ENCODE results near the gene ANKRD61.
"Not testable (repeated sequence)": the region's sequence is repeated elsewhere in the genome, so short reads cannot be mapped to it uniquely, and the experiment has no call there.

ANKRD61 gene

DNA sequence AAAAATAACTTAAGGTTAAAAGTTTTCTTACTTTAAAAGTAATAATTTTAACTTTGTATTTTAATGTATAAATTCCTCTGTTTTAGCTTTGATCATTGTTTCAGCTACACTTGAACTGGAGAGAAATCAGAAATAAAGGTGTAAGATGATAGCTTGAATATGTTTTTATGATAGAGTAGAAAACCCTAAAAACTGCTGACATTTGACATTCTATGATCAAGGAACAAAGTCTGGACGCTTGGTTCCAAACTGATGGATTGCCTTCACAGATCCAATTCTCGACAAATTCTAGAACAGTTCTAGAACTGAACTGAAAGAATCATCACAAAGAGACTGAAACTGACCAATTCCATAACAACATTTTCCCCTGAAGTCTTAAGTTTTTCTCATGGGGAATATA lies at the start of gene ANKRD61:
Gene ANKRD61, plus strand, starts transcription at position 389 of the 400 bp plus-strand sequence. Its CDS starts 0 bp downstream, at position 389.
- H3K9me3 ChIP-seq (ENCODE audit: control insufficient read depth, insufficient read depth, low read length): no peaks in the 10 kb centered on the region
- H3K4me1 ChIP-seq (ENCODE audit: insufficient read depth, low read length): no peaks in the 10 kb centered on the region
- H3K36me3 ChIP-seq (ENCODE audit: insufficient read depth, low read length): peaks cover 5% of the 10 kb centered on the region
- no peak within 1 kb of the TSS for H3K9ac ChIP-seq (ENCODE audit: low read depth, low read length)

DNA sequence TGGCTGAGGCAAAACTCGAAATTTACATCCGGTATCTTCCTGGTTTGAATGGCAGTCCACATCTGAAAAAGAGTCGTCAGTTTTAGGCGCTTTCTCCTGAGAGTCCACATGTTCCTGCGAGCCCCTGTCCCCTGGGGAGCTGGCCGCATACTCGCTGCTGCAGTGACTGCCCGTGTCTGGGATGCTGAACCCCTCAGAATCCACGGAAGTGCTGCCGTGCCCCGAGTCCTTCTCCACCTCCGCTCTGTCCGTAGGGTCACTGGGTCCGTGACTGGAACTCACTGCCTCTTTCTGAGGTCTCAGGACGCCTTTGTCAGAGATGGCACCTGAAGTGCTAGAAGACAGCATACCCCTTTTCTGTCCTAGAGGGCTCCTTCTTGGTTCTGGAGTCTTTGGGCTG lies 44.1 kb upstream of the ANKRD61 start:
- H3K9me3 ChIP-seq (ENCODE audit: control insufficient read depth, insufficient read depth, low read length); H3K4me1 ChIP-seq (ENCODE audit: insufficient read depth, low read length); H3K9ac ChIP-seq (ENCODE audit: low read depth, low read length); H3K36me3 ChIP-seq (ENCODE audit: insufficient read depth, low read length): not testable (repeated sequence)

DNA sequence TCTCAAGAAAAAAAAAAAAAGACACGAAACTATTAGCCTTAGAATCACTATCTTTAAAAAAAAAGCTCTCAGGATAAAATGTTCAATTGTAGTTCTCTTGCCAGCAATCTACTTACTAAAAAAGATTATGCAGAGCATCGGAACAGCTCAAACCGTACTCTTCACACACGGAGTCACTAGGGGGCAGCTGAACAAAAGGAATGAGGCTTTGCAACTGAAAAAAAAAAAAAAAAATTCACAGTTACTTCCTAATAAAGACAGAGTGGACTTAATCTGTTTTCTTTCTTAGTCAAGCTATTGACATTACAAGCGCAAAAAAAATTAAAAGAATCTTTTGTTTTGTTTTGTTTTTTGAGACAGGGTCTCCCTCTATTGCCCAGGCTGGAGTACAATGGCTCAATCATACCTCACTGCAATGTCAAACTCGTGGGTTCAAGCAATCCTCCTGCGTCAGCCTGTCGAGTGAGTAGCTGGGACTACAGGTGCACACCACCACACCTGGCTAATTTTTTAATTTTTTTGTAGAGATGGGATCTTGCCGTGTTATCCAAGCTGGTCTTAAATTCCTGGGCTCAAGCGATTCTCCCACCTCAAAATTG lies 33.9 kb upstream of the ANKRD61 start:
- no peak overlapping the region for H3K9ac ChIP-seq (ENCODE audit: low read depth, low read length)
- H3K9me3 ChIP-seq (ENCODE audit: control insufficient read depth, insufficient read depth, low read length): no peaks in the 10 kb centered on the region
- H3K4me1 ChIP-seq (ENCODE audit: insufficient read depth, low read length): no peaks in the 10 kb centered on the region
- peaks cover 12% of the 10 kb centered on the region for H3K36me3 ChIP-seq (ENCODE audit: insufficient read depth, low read length)

DNA sequence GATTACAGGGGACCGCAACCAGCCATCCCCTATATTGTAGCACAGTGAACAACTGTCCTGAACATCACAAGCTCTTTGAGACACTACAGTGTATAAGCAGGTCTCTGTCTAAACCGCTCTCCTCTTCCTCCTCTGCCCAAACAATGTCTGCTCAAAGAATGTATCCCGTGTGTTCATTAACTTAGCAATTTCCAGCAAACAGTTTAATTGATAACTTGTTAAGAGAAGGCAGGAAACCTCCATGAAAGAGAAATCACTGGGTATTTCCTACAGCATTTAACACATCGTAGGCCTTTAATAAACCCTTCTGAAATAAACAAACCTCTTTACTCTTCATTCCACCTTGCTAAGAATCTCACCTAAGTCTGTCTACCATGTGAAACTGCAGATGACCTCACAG lies 23.8 kb upstream of the ANKRD61 start:
- Histone ChIP-seq H3K9me3 (ENCODE audit: control insufficient read depth, insufficient read depth, low read length) (no peaks in the 10 kb centered on the region), H3K9ac (ENCODE audit: low read depth, low read length) (no peak overlapping the region), H3K4me1 (ENCODE audit: insufficient read depth, low read length) (no peaks in the 10 kb centered on the region; the same call in 1 of the 2 replicates), H3K36me3 (ENCODE audit: insufficient read depth, low read length) (peaks cover under 1% of the 10 kb centered on the region; the same call in 1 of the 2 replicates)

DNA sequence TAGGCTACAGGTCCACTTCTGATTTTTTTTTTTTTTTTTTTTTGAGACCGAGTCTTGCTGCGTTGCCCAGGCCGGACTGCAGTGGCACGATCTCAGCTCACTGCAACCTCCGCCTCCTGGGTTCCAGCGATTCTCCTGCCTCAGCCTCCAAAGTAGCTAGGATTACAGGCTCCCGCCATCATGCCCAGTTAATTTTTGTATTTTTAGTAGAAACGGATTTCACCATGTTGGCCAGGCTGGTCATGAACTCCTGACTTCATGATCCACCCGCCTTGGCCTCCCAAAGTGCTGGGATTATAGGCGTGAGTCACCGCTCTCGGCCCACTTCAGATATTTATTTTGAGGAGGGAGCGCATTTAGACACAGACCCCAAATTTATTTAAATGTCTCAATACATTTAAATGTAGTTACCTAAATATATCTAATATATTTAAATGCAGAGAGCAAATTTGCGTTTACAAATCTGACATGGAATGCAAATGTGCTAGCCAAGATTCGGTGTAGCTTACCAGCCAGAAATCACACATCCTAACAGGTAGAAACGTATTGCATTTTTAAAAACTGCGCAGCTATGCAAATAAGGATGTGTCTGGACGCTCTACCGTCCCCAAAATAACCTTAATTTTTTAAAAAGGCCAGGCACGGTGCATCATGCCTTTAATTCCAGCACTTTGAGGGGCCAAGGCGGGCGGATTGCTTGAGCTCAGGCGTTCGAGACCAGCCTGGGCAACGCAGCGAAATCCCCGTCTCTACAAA lies 23.2 kb upstream of the ANKRD61 start:
- not testable (repeated sequence) for H3K9me3 ChIP-seq (ENCODE audit: control insufficient read depth, insufficient read depth, low read length); H3K36me3 ChIP-seq (ENCODE audit: insufficient read depth, low read length); H3K4me1 ChIP-seq (ENCODE audit: insufficient read depth, low read length)
- H3K9ac ChIP-seq (ENCODE audit: low read depth, low read length): peak overlapping the region; percentile 95

DNA sequence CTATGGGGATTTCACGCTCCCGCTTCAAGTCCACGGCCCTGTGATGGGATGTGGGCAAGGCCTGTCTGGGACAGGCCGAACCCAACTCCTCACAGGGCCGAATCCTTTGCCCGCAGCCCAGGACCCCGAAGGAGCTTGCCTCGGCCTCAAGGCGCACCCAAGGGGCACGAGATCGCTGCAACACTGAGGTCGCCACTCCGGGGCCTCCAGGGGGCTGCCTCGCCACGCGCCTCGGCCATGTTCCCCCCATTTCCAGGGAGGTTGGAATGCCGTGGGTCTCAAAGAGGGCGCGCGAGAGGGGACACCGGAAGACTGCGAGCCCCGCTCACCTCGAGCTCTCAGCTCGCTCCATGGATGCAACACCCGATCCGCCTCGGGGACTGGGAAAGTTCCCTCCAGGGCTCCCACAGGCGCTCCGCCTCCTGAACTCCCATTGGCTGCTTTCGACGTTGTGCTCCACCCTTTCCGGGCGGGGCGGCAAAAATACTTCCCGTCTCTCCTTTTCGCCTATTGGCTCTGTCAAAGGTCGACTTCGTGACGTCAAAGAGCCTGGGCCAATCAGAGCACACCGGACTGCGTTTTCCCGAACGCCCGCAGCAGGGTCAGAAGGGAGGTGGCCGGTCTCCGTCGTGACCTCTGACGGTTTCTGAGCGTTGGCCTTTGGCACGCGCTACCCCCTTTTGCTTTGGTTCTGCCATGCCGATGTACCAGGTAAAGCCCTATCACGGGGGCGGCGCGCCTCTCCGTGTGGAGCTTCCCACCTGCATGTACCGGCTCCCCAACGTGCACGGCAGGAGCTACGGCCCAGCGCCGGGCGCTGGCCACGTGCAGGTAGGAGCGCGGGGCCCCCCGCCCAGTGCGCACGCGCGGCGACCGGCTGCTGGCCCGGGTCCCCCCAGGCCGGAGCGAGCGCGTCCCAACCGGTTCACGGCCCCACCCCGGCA lies 22.2 kb upstream of the ANKRD61 start, which contains the start of the genes AIMP2 and PMS2:
Gene AIMP2, plus strand, starts transcription at position 605 of the 944 bp plus-strand sequence. Its CDS starts 92 bp downstream, at position 697.
Gene PMS2, minus strand, starts transcription at position 382 of the 944 bp plus-strand sequence. Its CDS starts 30 bp downstream, at position 352.
- H3K9me3 ChIP-seq (ENCODE audit: control insufficient read depth, insufficient read depth, low read length): no peaks in the 10 kb centered on the region
- H3K4me1 ChIP-seq (ENCODE audit: insufficient read depth, low read length): no peaks in the 10 kb centered on the region; the same call in 1 of the 2 replicates
- peak within 1 kb of the TSS; percentile 95 for H3K9ac ChIP-seq (ENCODE audit: low read depth, low read length)
- H3K36me3 ChIP-seq (ENCODE audit: insufficient read depth, low read length): no peaks in the 10 kb centered on the region

DNA sequence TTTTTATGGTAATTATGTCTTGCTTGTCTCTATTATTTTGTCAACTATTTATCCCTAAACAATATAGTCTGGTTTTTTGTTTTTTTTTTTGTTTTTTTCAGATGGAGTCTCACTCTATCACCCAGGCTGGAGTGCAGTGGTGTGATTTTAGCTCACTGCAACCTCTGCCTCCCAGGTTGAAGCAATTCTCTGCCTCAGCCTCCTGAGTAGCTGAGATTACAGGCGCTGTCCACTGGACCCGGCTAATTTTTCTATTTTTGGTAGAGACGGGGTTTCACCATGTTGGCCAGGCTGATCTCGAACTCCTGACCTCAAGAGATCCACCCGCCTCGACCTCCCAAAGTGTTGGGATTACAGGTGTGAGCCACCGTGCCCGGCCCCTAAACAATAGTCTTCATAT lies 20.8 kb upstream of the ANKRD61 start:
- H3K9ac ChIP-seq (ENCODE audit: low read depth, low read length): peak overlapping the region; percentile 83; the same call in 1 of the 2 replicates
- H3K36me3 ChIP-seq (ENCODE audit: insufficient read depth, low read length); H3K4me1 ChIP-seq (ENCODE audit: insufficient read depth, low read length); H3K9me3 ChIP-seq (ENCODE audit: control insufficient read depth, insufficient read depth, low read length): not testable (repeated sequence)

DNA sequence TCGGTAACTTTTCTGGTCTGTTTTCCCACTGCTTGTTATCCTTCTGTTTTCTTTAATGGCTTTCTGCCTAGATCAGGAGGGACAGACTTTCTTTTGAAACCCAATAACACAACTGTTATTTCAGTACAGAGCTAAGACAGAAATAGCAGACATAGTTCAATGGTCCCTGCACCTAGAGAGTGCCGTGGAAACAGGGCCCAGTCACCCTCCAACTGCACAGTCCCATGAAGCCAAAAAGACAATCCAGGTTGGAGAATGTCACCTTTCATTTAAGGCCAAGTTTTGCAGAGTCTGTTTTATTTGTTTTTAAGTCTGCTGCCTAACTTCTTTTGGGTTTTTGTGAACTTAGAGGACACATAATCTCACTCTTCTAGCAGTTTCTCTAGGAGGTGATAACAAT lies 19.6 kb upstream of the ANKRD61 start:
- Histone ChIP-seq H3K9me3 (ENCODE audit: control insufficient read depth, insufficient read depth, low read length) (no peaks in the 10 kb centered on the region), H3K9ac (ENCODE audit: low read depth, low read length) (no peak overlapping the region), H3K4me1 (ENCODE audit: insufficient read depth, low read length) (no peaks in the 10 kb centered on the region; the same call in 1 of the 2 replicates)

DNA sequence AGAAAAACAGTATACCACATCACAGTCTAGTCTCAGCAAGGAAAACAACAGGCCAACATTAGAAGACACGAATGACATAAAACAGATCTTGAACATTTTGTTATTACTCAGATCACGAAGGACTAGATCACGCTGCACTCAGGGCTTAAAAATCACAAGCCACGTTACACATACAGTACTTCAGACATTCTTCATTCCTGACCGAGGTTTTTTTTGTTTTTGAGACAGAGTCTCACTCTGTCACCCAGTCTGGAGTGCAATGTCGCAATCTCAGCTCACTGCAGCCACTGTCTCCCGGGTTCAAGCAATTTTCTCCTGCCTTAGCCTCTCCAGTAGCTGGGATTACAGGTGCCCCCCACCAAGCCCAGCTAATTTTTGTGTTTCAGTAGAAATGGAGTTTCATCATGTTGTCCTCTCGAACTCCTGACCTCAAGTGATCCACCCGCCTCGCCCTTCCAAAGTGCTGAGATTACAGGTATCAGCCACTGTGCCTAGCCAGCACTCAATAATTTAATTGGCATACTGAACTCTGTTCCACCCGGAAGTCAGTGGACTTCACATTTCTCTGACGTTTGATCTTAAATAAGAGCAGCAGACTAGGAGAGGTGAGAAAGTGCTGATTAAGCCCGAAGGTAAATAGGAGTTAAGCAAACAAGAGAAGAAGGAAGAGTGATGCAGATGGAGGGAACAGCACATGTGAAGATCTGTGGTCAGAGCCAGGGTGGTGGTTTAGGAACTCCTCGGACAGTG lies 18.6 kb upstream of the ANKRD61 start:
- H3K9ac ChIP-seq (ENCODE audit: low read depth, low read length): no peak overlapping the region
- peaks cover 12% of the 10 kb centered on the region; the same call in 1 of the 2 replicates for H3K36me3 ChIP-seq (ENCODE audit: insufficient read depth, low read length)
- H3K9me3 ChIP-seq (ENCODE audit: control insufficient read depth, insufficient read depth, low read length): no peaks in the 10 kb centered on the region
- H3K4me1 ChIP-seq (ENCODE audit: insufficient read depth, low read length): no peaks in the 10 kb centered on the region; the same call in 1 of the 2 replicates

More for the DNA sequence above, 19.6 kb upstream of the ANKRD61 start:
- peaks cover 12% of the 10 kb centered on the region; the same call in 1 of the 2 replicates for H3K36me3 ChIP-seq (ENCODE audit: insufficient read depth, low read length)

DNA sequence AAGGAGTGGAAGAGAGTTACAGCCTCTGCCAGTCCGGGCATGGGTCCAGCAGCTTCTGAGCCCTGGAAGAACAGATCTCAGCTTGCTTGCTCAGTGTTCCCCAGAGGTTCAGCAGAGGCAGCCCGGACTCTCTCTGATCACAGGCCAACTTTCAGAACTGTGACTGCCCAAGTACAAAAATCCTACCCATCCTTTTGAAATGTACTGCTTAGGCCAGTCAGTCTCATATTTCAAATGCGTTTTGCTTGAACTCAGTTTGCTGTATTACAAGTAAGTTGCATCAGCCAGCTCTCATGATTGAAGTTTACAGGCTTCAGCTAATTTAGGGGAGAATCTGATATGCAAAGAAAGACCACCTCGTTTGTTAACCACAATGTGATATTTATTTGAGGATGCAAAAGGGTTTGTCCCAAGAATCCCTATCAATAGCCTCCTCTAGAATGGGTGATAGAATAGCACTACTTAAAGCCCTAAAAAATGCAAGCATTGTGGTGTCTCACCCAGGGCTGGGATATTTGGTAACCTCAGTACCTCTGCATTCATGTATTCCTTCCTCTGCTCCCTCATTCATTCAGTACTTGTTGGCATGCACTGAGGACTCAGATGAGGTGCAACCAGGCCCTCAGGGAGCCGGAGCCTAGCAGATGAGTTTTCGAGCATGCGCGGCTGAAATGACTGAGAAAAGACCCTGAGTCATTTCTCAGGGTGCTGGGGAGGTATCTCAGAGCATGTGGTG lies 15.1 kb upstream of the ANKRD61 start:
- Histone ChIP-seq H3K36me3 (ENCODE audit: insufficient read depth, low read length) (peaks cover 25% of the 10 kb centered on the region), H3K9me3 (ENCODE audit: control insufficient read depth, insufficient read depth, low read length) (no peaks in the 10 kb centered on the region), H3K4me1 (ENCODE audit: insufficient read depth, low read length) (no peaks in the 10 kb centered on the region), H3K9ac (ENCODE audit: low read depth, low read length) (no peak overlapping the region)

DNA sequence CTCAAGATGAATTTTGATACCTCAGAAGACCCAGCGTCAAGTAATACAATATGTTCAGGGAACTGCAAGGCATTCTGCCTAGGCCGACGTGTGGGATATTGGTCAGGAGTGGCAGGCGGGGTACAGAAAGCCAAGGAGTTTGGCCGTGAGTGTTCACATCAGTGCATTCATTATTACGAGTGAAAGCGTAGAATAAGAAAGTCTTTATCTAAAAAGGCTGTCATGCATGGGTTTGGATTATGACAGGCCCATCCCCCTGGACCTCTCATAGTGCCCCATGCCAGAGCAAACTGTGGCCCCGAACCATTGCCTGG lies 14.6 kb upstream of the ANKRD61 start:
- Histone ChIP-seq H3K9me3 (ENCODE audit: control insufficient read depth, insufficient read depth, low read length) (no peaks in the 10 kb centered on the region), H3K36me3 (ENCODE audit: insufficient read depth, low read length) (peaks cover 26% of the 10 kb centered on the region), H3K4me1 (ENCODE audit: insufficient read depth, low read length) (no peaks in the 10 kb centered on the region), H3K9ac (ENCODE audit: low read depth, low read length) (no peak overlapping the region)

DNA sequence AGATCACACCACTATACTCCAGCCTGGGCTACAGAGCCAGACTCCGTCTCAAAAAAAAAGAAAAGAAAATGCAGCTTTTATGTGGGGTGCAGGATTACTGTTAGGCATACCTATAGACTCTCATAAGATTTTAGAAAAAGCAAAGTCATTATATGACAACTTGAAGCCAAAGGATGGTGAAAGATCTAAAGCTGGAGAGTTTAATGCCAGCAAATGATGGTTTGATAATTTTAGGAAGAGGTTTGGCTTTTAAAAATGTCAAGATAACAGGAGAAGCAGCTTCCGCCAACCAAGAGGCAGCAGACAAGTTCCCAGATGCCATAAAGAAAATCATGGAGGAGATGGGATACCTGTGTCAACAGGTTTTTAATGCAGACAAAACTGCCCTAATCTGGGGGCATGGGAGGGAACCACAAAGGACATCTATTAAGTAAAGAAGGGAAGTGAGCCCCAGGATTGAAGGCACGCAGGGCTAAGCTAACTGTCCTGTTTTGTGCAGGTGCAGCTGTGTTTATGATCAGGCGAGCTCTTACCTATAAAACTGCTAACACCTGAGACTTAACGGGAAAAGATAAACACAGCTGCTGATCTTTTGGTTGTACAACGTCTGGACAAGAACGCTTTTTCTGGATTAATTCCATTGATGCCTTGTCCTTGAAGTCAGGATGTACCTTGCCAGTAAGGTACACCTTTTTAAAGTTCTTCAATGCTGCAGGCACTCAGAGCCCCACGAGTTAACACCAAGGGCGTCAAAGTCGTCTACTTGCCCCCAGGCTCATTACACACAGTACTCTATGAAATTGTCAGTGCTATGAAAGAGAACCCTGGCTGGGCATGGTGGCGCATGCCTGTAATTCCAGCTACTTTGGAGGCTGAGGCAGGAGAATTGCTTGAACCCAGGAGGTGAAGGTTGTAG lies 10.5 kb upstream of the ANKRD61 start:
- H3K9ac ChIP-seq (ENCODE audit: low read depth, low read length): no peak overlapping the region
- H3K36me3 ChIP-seq (ENCODE audit: insufficient read depth, low read length): peaks cover 43% of the 10 kb centered on the region
- no peaks in the 10 kb centered on the region for H3K4me1 ChIP-seq (ENCODE audit: insufficient read depth, low read length)
- H3K9me3 ChIP-seq (ENCODE audit: control insufficient read depth, insufficient read depth, low read length): no peaks in the 10 kb centered on the region
